CD4-positive, alpha-beta T cell (primary cell): Measurements from ENCODE around the gene BTBD19. TPM values are rescaled to one million over a fixed set of nuclear protein-coding genes. Genes with fewer than 3 reads are reported as not detected.

ENCODE experiments used
- ATAC-seq: fragments of 200-7000 bp; cut with Tn5 transposase; one replicate; pipeline ENCODE4 v1.10.0; 2022; ENCODE audit warnings: mild to moderate bottlenecking; ENCODE audit not compliant: poor library complexity
- CTCF ChIA-PET: fragments of 350-600 bp; sonication (Branson Sonifier 250); formaldehyde crosslinking; loops from one replicate; lab custom pipeline; 2021; ENCODE audit warnings: antibody characterized with exemption, inconsistent platforms; lab: Charles Lee
- POLR2A ChIA-PET: fragments of 350-600 bp; sonication (Branson Sonifier 250); formaldehyde crosslinking; loops from one replicate; lab custom pipeline; 2021; ENCODE audit warnings: antibody characterized with exemption, inconsistent platforms; lab: Charles Lee
- DNase-seq, 14 experiments: peaks; one replicate each; pipeline ENCODE4 v3.0.0-alpha.2; 2013 to 2020; ENCODE audit warnings: mixed read lengths in 2 of 14
- H3K27ac ChIP-seq, 2 donors: one replicate each; pipeline versions ENCODE4 v1.5.1 to v1.7.0; 2013; ENCODE audit warnings: low read length in 2 of 2, low read depth in 1 of 2, mild to moderate bottlenecking in 1 of 2
- H3K27me3 ChIP-seq, 2 experiments: 1 replicate in 1 of 2; 2 replicates in 1 of 2; pipeline versions ENCODE4 v1.6.1 to v1.7.0; 2013; ENCODE audit warnings: low read length in 2 of 2, control low read depth in 1 of 2, mild to moderate bottlenecking in 1 of 2, moderate library complexity in 1 of 2; ENCODE audit not compliant: insufficient read depth in 2 of 2, control insufficient read depth in 1 of 2
- H3K36me3 ChIP-seq: one replicate; pipeline ENCODE4 v1.6.1; 2013; ENCODE audit warnings: low read length, control low read depth; ENCODE audit not compliant: insufficient read depth
- H3K4me1 ChIP-seq: one replicate; pipeline ENCODE4 v1.6.1; 2013; ENCODE audit warnings: low read length, control low read depth; ENCODE audit not compliant: insufficient read depth
- H3K4me3 ChIP-seq: one replicate; pipeline ENCODE4 v1.5.1; 2013; ENCODE audit warnings: mild to moderate bottlenecking, low read length, moderate library complexity
- H3K9me3 ChIP-seq, 2 experiments: 1 replicate in 1 of 2; 2 replicates in 1 of 2; pipeline versions ENCODE4 v1.6.1 to v1.7.0; 2013; ENCODE audit warnings: low read length in 2 of 2, mild to moderate bottlenecking in 2 of 2, control low read depth in 1 of 2, moderate library complexity in 1 of 2; ENCODE audit not compliant: control insufficient read depth in 1 of 2, insufficient read depth in 1 of 2
- H3K27ac Mint-ChIP-seq: one replicate; pipeline ENCODE4 v1.8.0; 2020; ENCODE audit warnings: mixed read lengths
- H3K27me3 Mint-ChIP-seq: one replicate; pipeline ENCODE4 v1.8.0; 2021; ENCODE audit warnings: mixed read lengths
- H3K36me3 Mint-ChIP-seq: one replicate; pipeline ENCODE4 v1.8.0; 2021; ENCODE audit warnings: low read depth, mixed read lengths
- H3K4me1 Mint-ChIP-seq: one replicate; pipeline ENCODE4 v1.8.0; 2021; ENCODE audit warnings: low read depth, mixed read lengths
- H3K4me3 Mint-ChIP-seq: one replicate; pipeline ENCODE4 v1.8.0; 2020; ENCODE audit warnings: mild to moderate bottlenecking, mixed read lengths
- H3K9me3 Mint-ChIP-seq: one replicate; pipeline ENCODE4 v1.8.0; 2020; ENCODE audit warnings: mixed read lengths
- intact Hi-C, 2 experiments: fragments of 100-400 bp; cut with DNase I in 1 of 2; cut with micrococcal nuclease in 1 of 2; formaldehyde crosslinking; loops; one replicate each; pipeline versions ENCODE4 v1.15.1 to v1.9.0; 2023 to 2025; cut with DNase I, micrococcal nuclease
- total RNA-seq, 174 experiments: library from RNA in 2 of 174; stranded (reverse) in 2 of 174; gene quantifications; one replicate each; pipeline ENCODE4 v1.2.3 and lab custom pipeline; 2021 to 2026
- TF ChIP-seq, protein P1 (sequence below): fragments of 200-600 bp; IDR thresholded peaks from one replicate; pipeline ENCODE4 v1.8.0; 2022; ENCODE audit warnings: antibody characterized with exemption, mild to moderate bottlenecking

The BTBD19 gene
- total RNA-seq, 2 experiments from 2014 or later, result 35.9 to 36.5 TPM

DNA sequence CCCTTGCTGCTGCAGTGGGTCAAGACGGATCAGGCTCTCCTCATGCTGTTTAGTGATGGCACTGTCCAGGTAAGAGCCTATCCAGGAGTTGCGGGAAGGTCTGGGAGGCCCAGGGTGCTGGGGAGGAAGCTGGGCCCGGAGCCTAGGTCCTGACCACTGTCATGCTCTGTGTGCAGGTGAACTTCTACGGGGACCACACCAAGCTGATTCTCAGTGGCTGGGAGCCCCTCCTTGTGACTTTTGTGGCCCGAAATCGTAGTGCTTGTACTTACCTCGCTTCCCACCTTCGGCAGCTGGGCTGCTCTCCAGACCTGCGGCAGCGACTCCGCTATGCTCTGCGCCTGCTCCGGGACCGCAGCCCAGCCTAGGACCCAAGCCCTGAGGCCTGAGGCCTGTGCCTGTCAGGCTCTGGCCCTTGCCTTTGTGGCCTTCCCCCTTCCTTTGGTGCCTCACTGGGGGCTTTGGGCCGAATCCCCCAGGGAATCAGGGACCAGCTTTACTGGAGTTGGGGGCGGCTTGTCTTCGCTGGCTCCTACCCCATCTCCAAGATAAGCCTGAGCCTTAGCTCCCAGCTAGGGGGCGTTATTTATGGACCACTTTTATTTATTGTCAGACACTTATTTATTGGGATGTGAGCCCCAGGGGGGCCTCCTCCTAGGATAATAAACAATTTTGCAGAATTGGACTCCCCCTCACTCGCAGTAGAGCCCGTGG is 2.9 kb upstream of the BTBD19 start:
- Mint-ChIP-seq H3K4me1 (peaks cover 72% of the 10 kb centered on the region), H3K36me3 (peaks cover 79% of the 10 kb centered on the region), H3K27ac (peak overlapping the region; percentile 86), H3K27me3 (peaks cover 4% of the 10 kb centered on the region), H3K4me3 (peak overlapping the region; percentile 73), H3K9me3 (no peaks in the 10 kb centered on the region)
- intact Hi-C loops, result loop anchor here (10.0 kb wide), 3 partner anchors 179 to 779 kb away; partner anchors contain the start of genes NASP (in 2 of the 2), EIF2B3 (in 1 of the 2), HECTD3 (in 1 of the 2) and UROD (in 1 of the 2)
- H3K4me3 ChIP-seq, result no peak overlapping the region
- DNase-seq (peak in 3 of 14 experiments; percentile 7 to 43 (median 34)), ATAC-seq (no peak)
- H3K27ac ChIP-seq, result peak overlapping the region; percentile 1 to 100
- H3K4me1 ChIP-seq, result peaks cover 91% of the 10 kb centered on the region
- POLR2A ChIA-PET, result interaction anchor here (0.7 to 16.3 kb wide), 4 partner anchors 7 to 74 kb away, joined by 4 to 599 read pairs (median 215); partner anchors contain the start of genes BTBD19 and RNU5D-1
- CTCF ChIA-PET, result interaction anchor here (1.2 to 6.5 kb wide), 2 partner anchors 14 kb away, joined by 3 to 57 read pairs; no protein-coding TSS in a partner anchor
- H3K9me3 ChIP-seq, result peaks cover 0 to 4% of the 10 kb centered on the region in 2 experiments
- TF ChIP-seq, protein P1, sequence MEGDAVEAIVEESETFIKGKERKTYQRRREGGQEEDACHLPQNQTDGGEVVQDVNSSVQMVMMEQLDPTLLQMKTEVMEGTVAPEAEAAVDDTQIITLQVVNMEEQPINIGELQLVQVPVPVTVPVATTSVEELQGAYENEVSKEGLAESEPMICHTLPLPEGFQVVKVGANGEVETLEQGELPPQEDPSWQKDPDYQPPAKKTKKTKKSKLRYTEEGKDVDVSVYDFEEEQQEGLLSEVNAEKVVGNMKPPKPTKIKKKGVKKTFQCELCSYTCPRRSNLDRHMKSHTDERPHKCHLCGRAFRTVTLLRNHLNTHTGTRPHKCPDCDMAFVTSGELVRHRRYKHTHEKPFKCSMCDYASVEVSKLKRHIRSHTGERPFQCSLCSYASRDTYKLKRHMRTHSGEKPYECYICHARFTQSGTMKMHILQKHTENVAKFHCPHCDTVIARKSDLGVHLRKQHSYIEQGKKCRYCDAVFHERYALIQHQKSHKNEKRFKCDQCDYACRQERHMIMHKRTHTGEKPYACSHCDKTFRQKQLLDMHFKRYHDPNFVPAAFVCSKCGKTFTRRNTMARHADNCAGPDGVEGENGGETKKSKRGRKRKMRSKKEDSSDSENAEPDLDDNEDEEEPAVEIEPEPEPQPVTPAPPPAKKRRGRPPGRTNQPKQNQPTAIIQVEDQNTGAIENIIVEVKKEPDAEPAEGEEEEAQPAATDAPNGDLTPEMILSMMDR, result no peak
- H3K27me3 ChIP-seq, result no peaks in the 10 kb centered on the region
- peaks cover 50% of the 10 kb centered on the region for H3K36me3 ChIP-seq

DNA sequence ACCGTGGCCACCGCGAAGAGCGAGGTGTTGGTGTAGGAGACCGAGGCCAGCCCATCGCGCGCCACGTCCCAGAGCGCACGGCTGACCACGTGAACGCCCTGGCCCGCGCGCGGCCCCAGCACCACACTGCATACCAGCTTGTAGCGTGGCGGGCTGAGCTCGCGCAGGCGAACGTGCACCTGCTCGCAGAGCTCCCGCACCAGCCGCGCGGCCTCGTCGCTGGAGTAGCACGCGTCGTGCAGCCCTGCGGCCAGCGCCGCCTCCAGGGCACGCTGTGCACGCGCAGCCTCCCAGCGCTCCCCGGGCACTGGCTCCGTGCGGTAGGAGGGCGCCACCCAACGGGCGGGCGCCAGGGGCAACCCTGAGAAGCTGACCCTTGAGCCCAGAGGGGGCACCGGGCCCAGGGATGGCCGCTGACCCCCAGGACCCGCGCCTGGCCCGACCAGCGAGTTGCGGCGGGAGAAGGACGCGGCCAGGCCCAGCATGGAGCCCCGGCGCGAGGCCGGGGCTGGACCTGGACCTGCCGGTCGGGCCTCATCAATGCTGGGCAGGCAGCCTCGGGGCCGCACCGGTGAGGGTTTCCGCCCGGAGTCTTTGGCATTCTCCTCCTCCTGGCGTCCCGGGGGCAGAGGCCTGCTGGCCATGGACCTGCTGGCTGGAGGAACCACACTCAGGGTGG is 2.2 kb upstream of the BTBD19 start:
- Histone ChIP-seq H3K27ac (peak overlapping the region; percentile 99 to 100), H3K4me3 (no peak overlapping the region), H3K36me3 (peaks cover 50% of the 10 kb centered on the region), H3K27me3 (no peaks in the 10 kb centered on the region), H3K4me1 (peaks cover 95% of the 10 kb centered on the region), H3K9me3 (peaks cover 0 to 4% of the 10 kb centered on the region in 2 experiments)
- peaks cover 4% of the 10 kb centered on the region for H3K27me3 Mint-ChIP-seq
- H3K27ac Mint-ChIP-seq, result peak overlapping the region; percentile 99
- H3K36me3 Mint-ChIP-seq, result peaks cover 72% of the 10 kb centered on the region
- no peaks in the 10 kb centered on the region for H3K9me3 Mint-ChIP-seq
- peaks cover 74% of the 10 kb centered on the region for H3K4me1 Mint-ChIP-seq
- ChIA-PET CTCF (interaction anchor here (0.6 to 6.5 kb wide), 2 partner anchors 14 to 183 kb away, joined by 3 to 57 read pairs; no protein-coding TSS in a partner anchor), POLR2A (interaction anchor here (0.6 to 16.3 kb wide), 8 partner anchors 6 to 498 kb away, joined by 3 to 599 read pairs (median 20); partner anchors contain the start of genes BTBD19, HECTD3, RNU5D-1 and UROD)
- TF ChIP-seq, protein P1, result no peak
- peak overlapping the region; percentile 83 for H3K4me3 Mint-ChIP-seq
- ATAC-seq (no peak), DNase-seq (peak in 6 of 14 experiments; percentile 18 to 63 (median 43))
- intact Hi-C loops, result loop anchor here (10.0 kb wide), 3 partner anchors 179 to 779 kb away; partner anchors contain the start of genes NASP (in 2 of the 2), EIF2B3 (in 1 of the 2), HECTD3 (in 1 of the 2) and UROD (in 1 of the 2)
